ENCODE measurements around the gene NTPCR. TPM values are rescaled to one million over a fixed set of nuclear protein-coding genes. Genes with fewer than 3 reads are reported as not detected.

Gene NTPCR
- total and polyA plus RNA-seq, 8 donors, result 10.0 to 40.6 (median 20.4) TPM

- H3K27ac ChIP-seq, result peak overlapping the region in 1 of 4 donors; percentile 9
- peaks cover 0 to 12% (median 0%) of the 10 kb centered on the region in 3 donors for H3K36me3 ChIP-seq
- DNase-seq (no peak), FAIRE-seq (no peak), ATAC-seq (peak in 3 of 4 donors; percentile 60 to 72 (median 69))
- H3K9me3 ChIP-seq, result no peaks in the 10 kb centered on the region
- no peak overlapping the region for H3K4me3 ChIP-seq
- WGBS, 2 donors, result 54 to 55% methylated on average over 10 of the region's 10 CpGs
- intact Hi-C loops (cut with DNase I), result no loop called here
- H3K4me1 ChIP-seq, result peaks cover 0 to 7% (median 0%) of the 10 kb centered on the region in 3 donors
- no peaks in the 10 kb centered on the region for H3K27me3 ChIP-seq
- TF ChIP-seq CTCF (IDR thresholded peaks at IDR 0.05), result no peak
Measured at GRCh38 chr1:232962761-232963745, 12.6 kb downstream of the NTPCR start.

- no peak for TF ChIP-seq CTCF (IDR thresholded peaks at IDR 0.05)
- Histone ChIP-seq H3K9me3 (no peaks in the 10 kb centered on the region), H3K4me1 (peaks cover 0 to 7% (median 0%) of the 10 kb centered on the region in 3 donors), H3K4me3 (no peak overlapping the region), H3K27ac (no peak overlapping the region), H3K27me3 (no peaks in the 10 kb centered on the region), H3K36me3 (peaks cover 0 to 6% (median 0%) of the 10 kb centered on the region in 3 donors)
- no peak for ATAC-seq
- intact Hi-C loops (cut with DNase I), result no loop called here
- no peak for DNase-seq
- WGBS, 2 donors, result 87 to 92% methylated on average over 4 of the region's 4 CpGs
- FAIRE-seq, result no peak
Measured at GRCh38 chr1:232964601-232965000, 14.2 kb downstream of the NTPCR start.

GRCh38 chr1:232965124-232965911 is 14.9 kb downstream of the NTPCR start:
- FAIRE-seq, result no peak
- WGBS, 2 donors, result 91 to 95% methylated on average over 10 of the region's 10 CpGs
- intact Hi-C loops (cut with DNase I), result no loop called here

GRCh38 chr1:232965912-232966217 is 15.5 kb downstream of the NTPCR start:
- FAIRE-seq, result no peak
- WGBS, 2 donors, result 92 to 96% methylated on average over 6 of the region's 6 CpGs
- Histone ChIP-seq H3K4me1 (peaks cover 0 to 7% (median 0%) of the 10 kb centered on the region in 3 donors), H3K27me3 (no peaks in the 10 kb centered on the region), H3K27ac (no peak overlapping the region), H3K36me3 (peaks cover 0 to 10% (median 0%) of the 10 kb centered on the region in 3 donors), H3K9me3 (no peaks in the 10 kb centered on the region), H3K4me3 (no peak overlapping the region)
- intact Hi-C loops (cut with DNase I), result no loop called here
- ATAC-seq, result no peak
- DNase-seq, result no peak
- TF ChIP-seq CTCF (IDR thresholded peaks at IDR 0.05), result no peak

More at GRCh38 chr1:232965124-232965911, 14.9 kb downstream of the NTPCR start:
- H3K36me3 ChIP-seq, result peaks cover 0 to 9% (median 0%) of the 10 kb centered on the region in 3 donors
- no peaks in the 10 kb centered on the region for H3K27me3 ChIP-seq
- DNase-seq (no peak), ATAC-seq (no peak)
- peaks cover 0 to 7% (median 0%) of the 10 kb centered on the region in 3 donors for H3K4me1 ChIP-seq
- H3K27ac ChIP-seq, result no peak overlapping the region
- no peak overlapping the region for H3K4me3 ChIP-seq
- no peak for TF ChIP-seq CTCF (IDR thresholded peaks at IDR 0.05)
- H3K9me3 ChIP-seq, result no peaks in the 10 kb centered on the region

Measured in pancreas (tissue), 10 donors.